Type B pancreatic cell (in vitro differentiated cells): ENCODE data around the gene PDLIM1. TPM values are rescaled to one million over a fixed set of nuclear protein-coding genes. Genes with fewer than 3 reads are reported as not detected.
"Not testable (repeated sequence)": the region's sequence is repeated elsewhere in the genome, so short reads cannot be mapped to it uniquely, and the experiment has no call there.

Source experiments
- DNase-seq: peaks from one replicate; pipeline ENCODE4 v3.0.0; 2021; ENCODE audit warnings: mixed read lengths; ENCODE audit not compliant: unreplicated experiment; ENCODE audit errors: extremely low spot score
- H3K27ac Mint-ChIP-seq: 2 replicates; pipeline ENCODE4 v1.8.0; 2021; ENCODE audit warnings: mild to moderate bottlenecking, mixed read lengths
- H3K27me3 Mint-ChIP-seq: 2 replicates; pipeline ENCODE4 v1.8.0; 2021; ENCODE audit warnings: mixed read lengths
- H3K36me3 Mint-ChIP-seq: 2 replicates; pipeline ENCODE4 v1.8.0; 2021; ENCODE audit warnings: mixed read lengths
- H3K4me1 Mint-ChIP-seq: one replicate; pipeline ENCODE4 v1.8.0; 2021; ENCODE audit warnings: mixed read lengths; ENCODE audit not compliant: unreplicated experiment
- H3K4me3 Mint-ChIP-seq: 2 replicates; pipeline ENCODE4 v1.8.0; 2021; ENCODE audit warnings: mild to moderate bottlenecking, mixed read lengths
- H3K9me3 Mint-ChIP-seq: 2 replicates; pipeline ENCODE4 v1.8.0; 2021; ENCODE audit warnings: mixed read lengths
- CTCF ChIP-seq: fragments of 200-600 bp; sonication (generic); conservative IDR thresholded peaks from 2 replicates; pipeline ENCODE4 v1.5.0; 2021; ENCODE audit warnings: antibody characterized with exemption, mild to moderate bottlenecking
- total RNA-seq: library from RNA; stranded (reverse); gene quantifications from 2 replicates; pipeline ENCODE4 v1.2.1, GENCODE V29; 2021; ENCODE audit warnings: low replicate concordance

Gene PDLIM1
- total RNA-seq, 1 donor from 2014 or later, result 171 TPM

GRCh38 chr10:95229724-95230627 lies 60.8 kb downstream of the PDLIM1 start:
- peaks cover 23% of the 10 kb centered on the region for H3K4me1 Mint-ChIP-seq
- no peak for DNase-seq

GRCh38 chr10:95228934-95229723 lies 61.7 kb downstream of the PDLIM1 start:
- peak overlapping the region; percentile 90 for H3K27ac Mint-ChIP-seq
- not testable (repeated sequence) for DNase-seq

More at GRCh38 chr10:95229724-95230627, 60.8 kb downstream of the PDLIM1 start:
- H3K27me3 Mint-ChIP-seq, result no peaks in the 10 kb centered on the region
- H3K27ac Mint-ChIP-seq, result peak overlapping the region; percentile 90
- peak overlapping the region; percentile 94 for H3K4me3 Mint-ChIP-seq
- peaks cover 18% of the 10 kb centered on the region for H3K36me3 Mint-ChIP-seq
- TF ChIP-seq CTCF, result no peak
- no peaks in the 10 kb centered on the region for H3K9me3 Mint-ChIP-seq

GRCh38 chr10:95225136-95225535 lies 65.7 kb downstream of the PDLIM1 start:
- Mint-ChIP-seq H3K4me1 (peaks cover 10% of the 10 kb centered on the region), H3K27me3 (no peaks in the 10 kb centered on the region), H3K27ac (no peak overlapping the region), H3K9me3 (no peaks in the 10 kb centered on the region), H3K4me3 (no peak overlapping the region), H3K36me3 (peaks cover 27% of the 10 kb centered on the region)
- TF ChIP-seq CTCF, result peak; percentile 21
- DNase-seq, result no peak

More at GRCh38 chr10:95228934-95229723, 61.7 kb downstream of the PDLIM1 start:
- not testable (repeated sequence) for H3K27me3 Mint-ChIP-seq, H3K9me3 Mint-ChIP-seq
- peaks cover 23% of the 10 kb centered on the region for H3K4me1 Mint-ChIP-seq
- H3K4me3 Mint-ChIP-seq, result peak overlapping the region; percentile 94
- peaks cover 16% of the 10 kb centered on the region for H3K36me3 Mint-ChIP-seq

GRCh38 chr10:95221124-95221523 lies 69.7 kb downstream of the PDLIM1 start:
- no peak for TF ChIP-seq CTCF
- DNase-seq, result no peak

GRCh38 chr10:95220539-95220938 lies 70.3 kb downstream of the PDLIM1 start:
- DNase-seq, result no peak
- no peaks in the 10 kb centered on the region for H3K27me3 Mint-ChIP-seq
- H3K27ac Mint-ChIP-seq, result no peak overlapping the region
- H3K36me3 Mint-ChIP-seq, result peaks cover 36% of the 10 kb centered on the region
- H3K4me3 Mint-ChIP-seq, result no peak overlapping the region
- no peaks in the 10 kb centered on the region for H3K4me1 Mint-ChIP-seq
- H3K9me3 Mint-ChIP-seq, result no peaks in the 10 kb centered on the region
- no peak for TF ChIP-seq CTCF

More at GRCh38 chr10:95221124-95221523, 69.7 kb downstream of the PDLIM1 start:
- H3K36me3 Mint-ChIP-seq, result peaks cover 34% of the 10 kb centered on the region
- no peaks in the 10 kb centered on the region for H3K27me3 Mint-ChIP-seq
- no peaks in the 10 kb centered on the region for H3K9me3 Mint-ChIP-seq
- no peak overlapping the region for H3K4me3 Mint-ChIP-seq
- H3K27ac Mint-ChIP-seq, result no peak overlapping the region
- no peaks in the 10 kb centered on the region for H3K4me1 Mint-ChIP-seq
